ENCODE data around the gene RUFY3.

The RUFY3 gene

DNA sequence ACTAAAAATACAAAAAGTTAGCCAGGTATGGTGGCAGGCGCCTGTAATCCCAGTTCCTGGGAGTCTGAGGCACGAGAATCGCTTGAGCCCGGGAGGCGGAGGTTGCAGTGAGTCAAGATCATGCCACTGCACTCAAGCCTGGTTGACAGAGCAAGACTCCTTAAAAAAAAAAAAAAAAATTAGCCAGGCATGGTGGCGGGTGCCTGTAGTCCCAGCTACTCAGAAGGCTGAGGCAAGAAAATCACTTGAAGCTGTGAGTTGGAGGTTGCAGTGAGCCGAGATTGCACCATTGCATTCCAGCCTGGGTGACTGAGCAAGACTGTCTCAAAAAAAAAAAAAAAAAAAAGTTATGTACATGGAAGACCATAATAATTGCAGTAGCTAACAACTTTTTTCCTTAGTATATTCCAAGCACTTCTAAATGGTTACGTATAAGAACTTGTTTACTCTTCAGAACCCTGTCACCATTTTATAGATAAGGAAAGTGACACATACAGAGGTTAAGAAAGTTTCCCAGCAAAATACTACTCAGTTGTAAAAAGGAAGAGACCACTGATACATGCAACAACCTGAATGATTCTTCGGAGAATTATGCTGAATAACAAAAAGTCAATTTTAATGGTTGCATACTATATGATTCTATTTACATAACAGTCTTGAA lies 24.5 kb downstream of the RUFY3 start:
- Histone ChIP-seq H3K36me3 (ENCODE audit: control insufficient read depth, insufficient read depth, low read length) (no peaks in the 10 kb centered on the region), H3K9ac (ENCODE audit: low read depth, low read length) (no peak overlapping the region), H3K9me3 (ENCODE audit: control insufficient read depth, insufficient read depth, low read length) (no peaks in the 10 kb centered on the region), H3K27me3 (ENCODE audit: control insufficient read depth, insufficient read depth, low read length) (no peaks in the 10 kb centered on the region), H3K4me1 (ENCODE audit: control insufficient read depth, insufficient read depth, low read length) (peaks cover 2% of the 10 kb centered on the region), H3K4me3 (ENCODE audit: low read depth, low read length) (no peak overlapping the region)

DNA sequence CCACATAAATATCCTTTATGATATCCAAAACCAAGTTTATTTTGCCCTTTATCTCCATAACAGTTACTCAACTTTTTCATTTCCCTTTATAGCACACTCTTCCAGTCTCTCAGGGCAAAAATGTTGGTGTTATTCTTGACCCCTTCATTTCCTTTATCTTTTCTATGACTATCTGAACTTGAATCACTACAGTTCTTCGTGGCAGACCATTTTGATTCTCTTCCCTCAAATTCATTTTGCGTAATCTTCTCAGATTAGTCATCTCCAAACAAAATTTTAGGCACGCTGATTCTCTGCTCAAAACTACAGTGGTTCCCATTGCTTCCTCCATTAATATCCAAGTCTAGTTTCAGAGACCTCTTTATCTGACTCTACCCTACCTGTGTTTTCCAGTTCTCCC lies 26.1 kb downstream of the RUFY3 start:
- Histone ChIP-seq H3K27me3 (ENCODE audit: control insufficient read depth, insufficient read depth, low read length) (no peaks in the 10 kb centered on the region), H3K9ac (ENCODE audit: low read depth, low read length) (no peak overlapping the region), H3K4me1 (ENCODE audit: control insufficient read depth, insufficient read depth, low read length) (no peaks in the 10 kb centered on the region), H3K9me3 (ENCODE audit: control insufficient read depth, insufficient read depth, low read length) (no peaks in the 10 kb centered on the region), H3K36me3 (ENCODE audit: control insufficient read depth, insufficient read depth, low read length) (no peaks in the 10 kb centered on the region), H3K4me3 (ENCODE audit: low read depth, low read length) (no peak overlapping the region)

DNA sequence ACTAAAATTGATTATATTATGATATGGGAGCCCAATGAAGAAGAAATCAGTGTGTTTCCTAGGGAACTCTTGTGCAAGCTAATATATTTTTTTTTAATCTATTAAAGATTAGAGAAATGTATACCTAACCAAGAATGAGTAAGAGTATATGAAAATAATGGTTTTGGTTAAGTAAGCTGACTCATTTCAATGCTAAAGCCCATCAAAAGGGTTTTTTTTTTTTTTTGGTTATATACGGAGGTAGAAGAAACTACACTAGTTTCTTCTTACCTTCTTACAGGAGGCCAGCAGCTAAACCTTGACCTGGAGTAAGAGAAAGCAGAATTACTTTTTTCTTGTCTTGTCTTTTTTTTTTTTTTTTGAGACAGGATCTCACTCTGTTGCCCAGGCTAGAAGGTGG lies 27.5 kb downstream of the RUFY3 start:
- Histone ChIP-seq H3K36me3 (ENCODE audit: control insufficient read depth, insufficient read depth, low read length) (no peaks in the 10 kb centered on the region), H3K4me1 (ENCODE audit: control insufficient read depth, insufficient read depth, low read length) (no peaks in the 10 kb centered on the region), H3K9ac (ENCODE audit: low read depth, low read length) (no peak overlapping the region), H3K9me3 (ENCODE audit: control insufficient read depth, insufficient read depth, low read length) (no peaks in the 10 kb centered on the region), H3K4me3 (ENCODE audit: low read depth, low read length) (no peak overlapping the region), H3K27me3 (ENCODE audit: control insufficient read depth, insufficient read depth, low read length) (no peaks in the 10 kb centered on the region)

DNA sequence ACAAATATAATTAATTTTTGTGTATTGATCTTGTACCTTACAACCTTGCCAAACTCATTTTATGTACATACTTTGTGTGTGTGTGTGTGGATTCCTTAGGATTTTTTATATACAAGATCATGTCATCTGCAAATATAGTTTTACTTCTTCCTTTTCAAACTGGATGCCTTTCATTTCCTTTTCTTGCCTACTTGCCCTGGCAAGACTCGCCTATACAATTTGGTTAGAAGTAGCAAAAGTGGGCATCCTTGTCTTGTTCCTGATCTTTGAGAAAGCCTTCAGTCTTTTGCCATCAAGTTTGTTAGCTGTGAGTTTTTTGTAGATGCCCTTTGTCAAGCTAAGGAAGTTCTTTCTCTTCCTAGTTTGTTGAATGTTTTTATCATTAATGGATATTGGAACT lies 30.5 kb downstream of the RUFY3 start:
- Histone ChIP-seq H3K4me1 (ENCODE audit: control insufficient read depth, insufficient read depth, low read length) (no peaks in the 10 kb centered on the region), H3K9me3 (ENCODE audit: control insufficient read depth, insufficient read depth, low read length) (no peaks in the 10 kb centered on the region), H3K36me3 (ENCODE audit: control insufficient read depth, insufficient read depth, low read length) (no peaks in the 10 kb centered on the region), H3K9ac (ENCODE audit: low read depth, low read length) (no peak overlapping the region), H3K4me3 (ENCODE audit: low read depth, low read length) (no peak overlapping the region), H3K27me3 (ENCODE audit: control insufficient read depth, insufficient read depth, low read length) (no peaks in the 10 kb centered on the region)

DNA sequence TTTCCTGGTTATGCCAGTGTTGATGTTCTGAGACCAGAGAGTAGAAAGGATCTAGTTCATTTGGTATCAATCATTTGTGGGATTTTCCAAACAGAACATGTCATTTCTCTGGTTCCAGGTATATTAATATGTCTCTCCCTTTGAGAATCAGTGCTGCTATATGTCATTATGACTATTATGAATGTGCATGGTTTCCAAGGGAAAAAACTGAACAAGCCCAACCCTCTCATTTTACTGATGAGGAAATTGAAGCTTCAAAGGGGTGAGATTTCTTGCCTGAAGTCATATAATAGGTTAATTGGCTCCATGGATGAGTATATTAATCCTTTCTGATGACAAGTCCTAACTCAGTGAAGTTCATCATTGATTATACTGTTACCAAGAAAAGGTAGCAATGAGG lies 31.9 kb downstream of the RUFY3 start:
- H3K4me3 ChIP-seq (ENCODE audit: low read depth, low read length): no peak overlapping the region
- no peaks in the 10 kb centered on the region for H3K36me3 ChIP-seq (ENCODE audit: control insufficient read depth, insufficient read depth, low read length)
- H3K4me1 ChIP-seq (ENCODE audit: control insufficient read depth, insufficient read depth, low read length): no peaks in the 10 kb centered on the region
- H3K9ac ChIP-seq (ENCODE audit: low read depth, low read length): no peak overlapping the region
- no peaks in the 10 kb centered on the region for H3K27me3 ChIP-seq (ENCODE audit: control insufficient read depth, insufficient read depth, low read length)
- H3K9me3 ChIP-seq (ENCODE audit: control insufficient read depth, insufficient read depth, low read length): no peaks in the 10 kb centered on the region

DNA sequence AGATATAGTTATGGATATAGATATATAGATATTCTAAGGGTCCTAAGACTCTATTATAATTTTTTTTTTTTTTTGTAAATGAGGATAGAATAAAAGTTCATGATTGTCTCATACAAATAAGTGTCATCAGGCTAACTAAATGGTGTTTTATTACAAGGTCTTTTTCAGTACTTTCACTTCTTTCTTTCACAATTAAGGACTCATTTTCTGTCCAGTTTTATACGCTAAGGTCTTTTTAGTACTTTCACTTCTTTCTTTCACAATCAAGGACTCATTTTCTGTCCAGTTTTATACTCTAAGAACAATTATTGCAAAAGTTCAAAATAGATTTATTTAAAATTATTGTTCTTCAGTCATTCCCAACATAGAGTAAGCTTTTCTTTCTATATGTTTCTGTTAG lies 32.7 kb downstream of the RUFY3 start:
- no peaks in the 10 kb centered on the region for H3K36me3 ChIP-seq (ENCODE audit: control insufficient read depth, insufficient read depth, low read length)
- no peaks in the 10 kb centered on the region for H3K4me1 ChIP-seq (ENCODE audit: control insufficient read depth, insufficient read depth, low read length)
- no peak overlapping the region for H3K9ac ChIP-seq (ENCODE audit: low read depth, low read length)
- no peaks in the 10 kb centered on the region for H3K9me3 ChIP-seq (ENCODE audit: control insufficient read depth, insufficient read depth, low read length)
- H3K4me3 ChIP-seq (ENCODE audit: low read depth, low read length): no peak overlapping the region
- no peaks in the 10 kb centered on the region for H3K27me3 ChIP-seq (ENCODE audit: control insufficient read depth, insufficient read depth, low read length)

DNA sequence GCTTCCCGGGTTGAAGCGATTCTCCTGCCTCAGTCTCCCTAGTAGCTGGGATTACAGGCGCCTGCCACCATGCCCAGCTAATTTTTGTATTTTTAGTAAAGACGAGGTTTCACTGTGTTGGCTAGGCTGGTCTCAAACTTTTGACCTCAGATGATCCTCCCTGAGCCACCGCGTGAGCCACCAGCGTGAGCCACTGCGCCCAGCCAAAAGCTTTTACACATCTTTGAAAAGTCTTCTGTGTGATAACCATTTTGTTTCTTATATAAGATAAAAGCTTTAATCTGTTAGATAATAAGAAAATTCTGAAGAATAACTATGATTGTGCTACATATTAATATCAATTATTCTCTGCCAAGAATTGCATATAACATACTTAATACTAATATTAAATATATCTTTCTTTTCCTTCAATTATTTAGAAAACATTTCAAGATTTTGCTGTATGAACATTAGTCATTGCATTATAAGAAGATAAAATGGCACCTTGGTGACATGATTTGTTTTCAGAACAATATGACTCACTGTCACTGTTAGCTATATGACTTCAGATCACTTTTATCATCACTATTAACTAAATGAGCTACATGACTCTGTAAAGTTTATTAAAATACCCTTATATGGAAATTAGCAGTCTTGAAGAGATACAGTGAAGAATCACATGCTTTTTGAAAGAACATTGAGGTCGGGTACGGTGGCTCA lies 33.4 kb downstream of the RUFY3 start:
- no peak overlapping the region for H3K9ac ChIP-seq (ENCODE audit: low read depth, low read length)
- no peaks in the 10 kb centered on the region for H3K27me3 ChIP-seq (ENCODE audit: control insufficient read depth, insufficient read depth, low read length)
- H3K36me3 ChIP-seq (ENCODE audit: control insufficient read depth, insufficient read depth, low read length): no peaks in the 10 kb centered on the region
- no peaks in the 10 kb centered on the region for H3K9me3 ChIP-seq (ENCODE audit: control insufficient read depth, insufficient read depth, low read length)
- no peaks in the 10 kb centered on the region for H3K4me1 ChIP-seq (ENCODE audit: control insufficient read depth, insufficient read depth, low read length)
- no peak overlapping the region for H3K4me3 ChIP-seq (ENCODE audit: low read depth, low read length)

DNA sequence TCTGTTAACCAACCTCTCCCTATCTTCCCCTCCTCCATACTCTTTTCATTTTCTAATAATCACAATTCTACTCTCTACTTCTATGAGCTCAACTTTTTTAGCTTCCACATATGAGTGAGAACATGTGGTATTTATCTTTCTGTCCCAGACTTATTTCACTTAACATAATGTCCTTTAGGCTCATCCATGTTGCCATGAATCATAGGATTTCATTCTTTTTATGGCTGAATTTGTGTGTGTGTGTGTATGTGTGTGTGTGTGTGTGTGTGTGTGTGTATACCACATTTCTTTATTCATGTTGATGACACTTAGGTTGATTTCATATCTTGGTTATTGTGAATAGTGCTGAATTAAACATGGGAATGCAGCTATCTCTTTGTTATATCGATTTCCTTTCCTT lies 37.4 kb downstream of the RUFY3 start:
- no peaks in the 10 kb centered on the region for H3K27me3 ChIP-seq (ENCODE audit: control insufficient read depth, insufficient read depth, low read length)
- no peak overlapping the region for H3K9ac ChIP-seq (ENCODE audit: low read depth, low read length)
- H3K4me1 ChIP-seq (ENCODE audit: control insufficient read depth, insufficient read depth, low read length): no peaks in the 10 kb centered on the region
- H3K9me3 ChIP-seq (ENCODE audit: control insufficient read depth, insufficient read depth, low read length): no peaks in the 10 kb centered on the region
- no peaks in the 10 kb centered on the region for H3K36me3 ChIP-seq (ENCODE audit: control insufficient read depth, insufficient read depth, low read length)
- no peak overlapping the region for H3K4me3 ChIP-seq (ENCODE audit: low read depth, low read length)

DNA sequence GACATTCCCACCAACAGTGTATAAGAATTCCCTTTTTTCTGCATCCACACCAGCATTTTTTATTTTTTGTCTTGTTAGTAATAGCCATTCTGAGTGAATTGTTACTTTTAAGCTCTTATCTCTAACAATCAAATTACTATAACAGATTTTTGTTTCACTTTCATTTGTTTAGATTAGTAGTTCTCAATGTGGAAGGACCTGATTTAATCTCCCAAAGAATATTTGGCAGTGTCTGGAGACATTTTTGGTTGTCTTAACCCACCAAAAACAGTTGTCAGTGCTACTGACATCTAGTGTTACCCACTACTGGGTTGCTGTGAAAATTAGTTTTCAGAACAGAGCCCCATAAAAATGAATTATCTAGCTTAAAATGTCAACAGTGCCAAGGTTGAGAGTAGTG lies 37.9 kb downstream of the RUFY3 start:
- Histone ChIP-seq H3K9me3 (ENCODE audit: control insufficient read depth, insufficient read depth, low read length) (no peaks in the 10 kb centered on the region), H3K4me3 (ENCODE audit: low read depth, low read length) (no peak overlapping the region)

DNA sequence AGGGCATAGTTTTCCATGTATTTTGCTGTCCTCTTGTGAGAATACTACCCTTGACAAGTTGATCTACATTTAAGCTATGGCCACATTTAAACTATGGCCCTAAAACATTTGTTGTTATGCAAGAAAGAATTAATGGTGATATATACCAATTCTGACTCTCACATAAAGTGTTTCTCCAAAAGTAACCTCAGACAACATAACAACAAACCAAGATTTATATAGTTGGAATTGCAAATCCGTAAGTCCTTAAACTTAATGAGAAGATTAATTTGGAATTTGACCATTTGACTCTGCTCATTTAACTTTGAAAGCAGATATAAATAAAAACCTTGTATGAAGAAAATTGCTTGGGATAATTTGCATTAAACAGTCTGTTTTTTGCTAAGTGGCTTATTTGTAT lies 38.9 kb downstream of the RUFY3 start:
- Histone ChIP-seq H3K27me3 (ENCODE audit: control insufficient read depth, insufficient read depth, low read length) (no peaks in the 10 kb centered on the region), H3K4me1 (ENCODE audit: control insufficient read depth, insufficient read depth, low read length) (no peaks in the 10 kb centered on the region), H3K4me3 (ENCODE audit: low read depth, low read length) (no peak overlapping the region), H3K9ac (ENCODE audit: low read depth, low read length) (no peak overlapping the region), H3K36me3 (ENCODE audit: control insufficient read depth, insufficient read depth, low read length) (no peaks in the 10 kb centered on the region), H3K9me3 (ENCODE audit: control insufficient read depth, insufficient read depth, low read length) (no peaks in the 10 kb centered on the region)

More for the DNA sequence above, 37.9 kb downstream of the RUFY3 start:
- Histone ChIP-seq H3K36me3 (ENCODE audit: control insufficient read depth, insufficient read depth, low read length) (no peaks in the 10 kb centered on the region), H3K27me3 (ENCODE audit: control insufficient read depth, insufficient read depth, low read length) (no peaks in the 10 kb centered on the region), H3K4me1 (ENCODE audit: control insufficient read depth, insufficient read depth, low read length) (no peaks in the 10 kb centered on the region), H3K9ac (ENCODE audit: low read depth, low read length) (no peak overlapping the region)

DNA sequence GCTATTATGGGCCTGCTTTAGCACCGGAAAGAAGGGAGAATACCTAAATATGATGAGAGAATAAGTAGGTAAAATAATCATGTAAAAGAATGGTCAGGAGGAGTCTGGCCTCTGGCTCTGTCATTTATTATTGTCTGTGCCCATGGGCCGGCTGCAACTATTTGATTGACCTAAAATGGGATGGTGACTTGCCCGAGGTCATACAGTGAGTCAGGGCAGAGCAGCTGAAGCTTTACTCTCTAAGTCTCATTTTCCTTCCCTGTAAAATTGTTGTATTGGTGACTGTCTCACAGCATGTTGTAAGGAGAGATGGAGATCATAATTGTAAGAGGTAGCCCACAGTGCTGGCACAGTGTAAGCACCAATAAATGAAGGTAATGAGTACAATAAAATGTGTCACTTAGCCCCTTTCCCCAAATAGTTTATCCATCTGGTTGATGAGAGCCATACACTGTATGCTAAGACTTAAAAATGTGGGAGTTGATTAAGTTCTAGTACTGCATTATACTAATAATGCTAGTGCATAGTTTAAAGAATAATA lies 39.6 kb downstream of the RUFY3 start:
- no peak overlapping the region for H3K9ac ChIP-seq (ENCODE audit: low read depth, low read length)
- no peaks in the 10 kb centered on the region for H3K9me3 ChIP-seq (ENCODE audit: control insufficient read depth, insufficient read depth, low read length)
- no peaks in the 10 kb centered on the region for H3K4me1 ChIP-seq (ENCODE audit: control insufficient read depth, insufficient read depth, low read length)
- H3K4me3 ChIP-seq (ENCODE audit: low read depth, low read length): no peak overlapping the region
- H3K27me3 ChIP-seq (ENCODE audit: control insufficient read depth, insufficient read depth, low read length): no peaks in the 10 kb centered on the region
- no peaks in the 10 kb centered on the region for H3K36me3 ChIP-seq (ENCODE audit: control insufficient read depth, insufficient read depth, low read length)

DNA sequence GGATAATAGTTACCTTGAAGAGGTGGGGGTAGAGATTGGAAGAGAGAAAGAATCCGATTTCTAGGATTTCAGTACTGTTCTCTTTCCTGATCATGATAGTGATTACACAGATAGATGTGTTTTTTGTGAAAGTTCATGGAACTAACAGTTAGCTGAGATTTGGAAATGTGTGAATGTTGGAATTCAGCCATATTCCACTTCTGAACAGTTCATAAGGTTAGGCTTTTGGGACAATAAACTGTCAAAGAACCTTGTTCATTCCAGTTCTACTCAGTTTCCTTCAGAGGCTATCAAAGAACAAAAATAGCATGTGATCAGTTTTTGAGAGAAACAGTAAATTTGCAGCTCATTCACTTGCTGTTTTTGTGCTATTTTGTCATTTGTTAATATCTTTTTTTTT lies 43.6 kb downstream of the RUFY3 start:
- H3K36me3 ChIP-seq (ENCODE audit: control insufficient read depth, insufficient read depth, low read length): no peaks in the 10 kb centered on the region
- no peaks in the 10 kb centered on the region for H3K9me3 ChIP-seq (ENCODE audit: control insufficient read depth, insufficient read depth, low read length)
- H3K4me1 ChIP-seq (ENCODE audit: control insufficient read depth, insufficient read depth, low read length): no peaks in the 10 kb centered on the region
- H3K4me3 ChIP-seq (ENCODE audit: low read depth, low read length): no peak overlapping the region
- H3K27me3 ChIP-seq (ENCODE audit: control insufficient read depth, insufficient read depth, low read length): no peaks in the 10 kb centered on the region
- H3K9ac ChIP-seq (ENCODE audit: low read depth, low read length): no peak overlapping the region

Data from iPS-15b (cell line).